Prostate gland (tissue), 2 donors: ENCODE data around the gene MKNK2.

ENCODE experiments used
- CTCF ChIP-seq, 4 experiments: fragments of 200-600 bp in 2 of 4; fragments of 450-650 bp in 2 of 4; sonication (generic) in 2 of 4; IDR thresholded peaks; 1 replicate in 3 of 4; 2 replicates in 1 of 4; pipeline ENCODE4 v1.5.1; 2016 to 2019; ENCODE audit warnings: antibody characterized with exemption in 4 of 4, mild to moderate bottlenecking in 2 of 4, moderate library complexity in 2 of 4
- POLR2AphosphoS5 ChIP-seq: sonication (generic); formaldehyde crosslinking; IDR thresholded peaks from one replicate; pipeline ENCODE4 v1.6.1; 2017; ENCODE audit warnings: antibody characterized with exemption

- TF ChIP-seq CTCF (IDR thresholded peaks at IDR 0.05) (no peak), POLR2AphosphoS5 (no peak)
Observed at GRCh38 chr19:2043961-2044708, 6.9 kb downstream of the MKNK2 start.
